OCI-LY3 (cell line): ENCODE data around the gene TXNDC11.
A peak's percentile ranks its signal among the peaks of the same experiment; 100 is the strongest.

ENCODE experiments used
- H2AFZ ChIP-seq: fragments of 200-600, 300-600 bp; shearing (Covaris generic); 2 replicates; pipeline ENCODE4 v1.6.0; 2014; ENCODE audit warnings: antibody characterized with exemption, low read depth, low read length
- H3K27ac ChIP-seq: fragments of 200-600, 300-600 bp; sonication (generic); 2 replicates; pipeline ENCODE4 v1.5.1; 2014; ENCODE audit warnings: mild to moderate bottlenecking, low read length, moderate library complexity, mixed read lengths
- H3K27me3 ChIP-seq: fragments of 200-600, 300-600 bp; sonication (generic); 2 replicates; pipeline ENCODE4 v1.6.1; 2014; ENCODE audit warnings: low read depth, low read length, mixed read lengths
- H3K36me3 ChIP-seq: fragments of 200-600, 300-600 bp; sonication (generic); replicated peaks from 2 replicates; pipeline ENCODE3; 2014; ENCODE audit warnings: low read depth, low read length, mixed read lengths
- H3K4me1 ChIP-seq: fragments of 300-600, 200-600 bp; sonication (generic); 2 replicates; pipeline ENCODE4 v1.6.1; 2014; ENCODE audit warnings: low read length, mixed read lengths
- H3K4me2 ChIP-seq: fragments of 200-600, 300-600 bp; sonication (generic); 2 replicates; pipeline ENCODE4 v1.6.1; 2014; ENCODE audit warnings: low read length, mixed read lengths
- H3K4me3 ChIP-seq: fragments of 300-600, 200-600 bp; sonication (generic); 2 replicates; pipeline ENCODE4 v1.5.1; 2014; ENCODE audit warnings: antibody characterized with exemption, mild to moderate bottlenecking, low read length, moderate library complexity
- H3K79me2 ChIP-seq: fragments of 300-600, 200-600 bp; shearing (Covaris generic); 2 replicates; pipeline ENCODE4 v1.6.1; 2014; ENCODE audit warnings: mild to moderate bottlenecking, low read length, mixed read lengths
- H3K9ac ChIP-seq: fragments of 300-600, 200-600 bp; shearing (Covaris generic); 2 replicates; pipeline ENCODE4 v1.6.0; 2014; ENCODE audit warnings: mild to moderate bottlenecking, low read length, moderate library complexity
- H3K9me3 ChIP-seq: fragments of 200-600, 300-600 bp; shearing (Covaris generic); 2 replicates; pipeline ENCODE4 v1.6.1; 2014; ENCODE audit warnings: low read length, mixed read lengths; ENCODE audit not compliant: insufficient read depth
- H4K20me1 ChIP-seq: fragments of 200-600, 300-600 bp; sonication (generic); 2 replicates; pipeline ENCODE4 v1.6.1; 2016; ENCODE audit warnings: low read length, mixed read lengths; ENCODE audit not compliant: insufficient read depth
- CTCF ChIP-seq: fragments of 200-600, 300-600 bp; sonication (generic); IDR thresholded peaks from 2 replicates; pipeline ENCODE4 v1.5.1; 2014; ENCODE audit warnings: antibody characterized with exemption, low read length, low read depth
- EZH2phosphoT487 ChIP-seq: fragments of 200-600 bp; shearing (Covaris generic); IDR thresholded peaks from 2 replicates; pipeline ENCODE4 v1.6.1; 2018; ENCODE audit warnings: antibody characterized with exemption, mixed run types, low read depth

TXNDC11 gene

GRCh38 chr16:11747949-11748403 is 5.3 kb upstream of the TXNDC11 start:
- no peaks in the 10 kb centered on the region for H4K20me1 ChIP-seq
- H3K27ac ChIP-seq = no peak overlapping the region
- H3K27me3 ChIP-seq = no peaks in the 10 kb centered on the region
- no peak overlapping the region for H3K9ac ChIP-seq
- no peaks in the 10 kb centered on the region for H3K9me3 ChIP-seq
- no peak overlapping the region for H3K4me2 ChIP-seq
- peaks cover 5% of the 10 kb centered on the region; the same call in 1 of the 2 replicates for H3K79me2 ChIP-seq
- no peak overlapping the region for H3K4me3 ChIP-seq
- H3K4me1 ChIP-seq = peaks cover 30% of the 10 kb centered on the region
- TF ChIP-seq EZH2phosphoT487 = no peak
- no peak for TF ChIP-seq CTCF
- no peak overlapping the region for H2AFZ ChIP-seq
- peaks cover 46% of the 10 kb centered on the region for H3K36me3 ChIP-seq

GRCh38 chr16:11744075-11744470 is 1.4 kb upstream of the TXNDC11 start:
- peaks cover 40% of the 10 kb centered on the region for H3K79me2 ChIP-seq

GRCh38 chr16:11743308-11744074 is 834 bp upstream of the TXNDC11 start:
- H3K4me2 ChIP-seq = peak overlapping the region; percentile 71
- no peaks in the 10 kb centered on the region for H3K9me3 ChIP-seq
- H3K4me1 ChIP-seq = peaks cover 35% of the 10 kb centered on the region
- H3K79me2 ChIP-seq = peaks cover 46% of the 10 kb centered on the region
- no peaks in the 10 kb centered on the region for H3K27me3 ChIP-seq
- peaks cover 28% of the 10 kb centered on the region for H3K36me3 ChIP-seq
- peaks cover 27% of the 10 kb centered on the region for H4K20me1 ChIP-seq
- peak overlapping the region; percentile 86 for H3K4me3 ChIP-seq
- H2AFZ ChIP-seq = peak overlapping the region; percentile 55; the same call in 1 of the 2 replicates
- peak overlapping the region; percentile 72 for H3K9ac ChIP-seq
- peak overlapping the region; percentile 67 for H3K27ac ChIP-seq
- no peak for TF ChIP-seq CTCF
- no peak for TF ChIP-seq EZH2phosphoT487

More at GRCh38 chr16:11744075-11744470, 1.4 kb upstream of the TXNDC11 start:
- TF ChIP-seq EZH2phosphoT487 = no peak
- no peak for TF ChIP-seq CTCF
- H3K27ac ChIP-seq = no peak overlapping the region
- no peak overlapping the region for H3K4me3 ChIP-seq
- peaks cover 28% of the 10 kb centered on the region for H3K36me3 ChIP-seq
- H4K20me1 ChIP-seq = peaks cover 22% of the 10 kb centered on the region
- no peak overlapping the region for H2AFZ ChIP-seq
- H3K4me2 ChIP-seq = no peak overlapping the region
- H3K9ac ChIP-seq = no peak overlapping the region
- no peaks in the 10 kb centered on the region for H3K27me3 ChIP-seq
- no peaks in the 10 kb centered on the region for H3K9me3 ChIP-seq
- peaks cover 30% of the 10 kb centered on the region for H3K4me1 ChIP-seq

GRCh38 chr16:11742093-11742535 is 543 bp downstream of the TXNDC11 start:
- H3K4me2 ChIP-seq = peak overlapping the region; percentile 88
- H3K4me3 ChIP-seq = peak overlapping the region; percentile 86
- H2AFZ ChIP-seq = no peak overlapping the region
- H3K27me3 ChIP-seq = no peaks in the 10 kb centered on the region
- H3K4me1 ChIP-seq = peaks cover 48% of the 10 kb centered on the region
- H4K20me1 ChIP-seq = peaks cover 41% of the 10 kb centered on the region
- peaks cover 60% of the 10 kb centered on the region for H3K79me2 ChIP-seq
- H3K9me3 ChIP-seq = no peaks in the 10 kb centered on the region
- no peak for TF ChIP-seq EZH2phosphoT487
- TF ChIP-seq CTCF = no peak
- H3K27ac ChIP-seq = peak overlapping the region; percentile 65
- H3K36me3 ChIP-seq = peaks cover 33% of the 10 kb centered on the region
- peak overlapping the region; percentile 86 for H3K9ac ChIP-seq
